Ovary (tissue), 9 donors: ENCODE measurements around the gene CFAP100. TPM values are rescaled to one million over a fixed set of nuclear protein-coding genes. Genes with fewer than 3 reads are reported as not detected.

Source experiments
- DNase-seq, 5 donors: peaks; one replicate each; pipeline ENCODE4 v3.0.0-alpha.2; 2019 to 2020
- H3K27ac ChIP-seq, 2 donors: fragments of 200-600 bp; one replicate each; pipeline versions ENCODE4 v1.5.1 to v1.8.0; 2019 to 2022
- H3K27me3 ChIP-seq: fragments of 200-600 bp; one replicate; pipeline ENCODE4 v1.8.0; 2022
- H3K36me3 ChIP-seq: fragments of 200-600 bp; sonication (generic); one replicate; pipeline ENCODE4 v1.5.1; 2019
- H3K4me1 ChIP-seq: one replicate; pipeline ENCODE4 v1.8.1; 2013; ENCODE audit warnings: mild to moderate bottlenecking, moderate library complexity; ENCODE audit not compliant: insufficient read depth
- H3K4me3 ChIP-seq: fragments of 200-600 bp; sonication (generic); one replicate; pipeline ENCODE4 v1.5.1; 2017
- H3K9me3 ChIP-seq, 2 donors: fragments of 200-600 bp in 1 of 2; sonication (generic) in 1 of 2; one replicate each; pipeline versions ENCODE4 v1.5.1 to v1.8.1; 2013 to 2019; ENCODE audit warnings: mild to moderate bottlenecking in 1 of 2, moderate library complexity in 1 of 2
- EP300 ChIP-seq: sonication (generic); formaldehyde crosslinking; IDR thresholded peaks from one replicate; pipeline ENCODE4 v1.6.1; 2017; ENCODE audit warnings: antibody characterized with exemption
- POLR2A ChIP-seq: fragments of 450-650 bp; IDR thresholded peaks from one replicate; pipeline ENCODE4 v1.6.1; 2017; ENCODE audit warnings: antibody characterized with exemption, mild to moderate bottlenecking, moderate library complexity
- WGBS, 3 donors: extraction: QIAGEN DNeasy Blood & Tissue Kit in 1 of 3; methylation state at CpG; one replicate each; pipeline versions ENCODE4 v1.1.5 to v1.1.7; 2013 to 2017; 5-methylcytosine and 5-hydroxymethylcytosine counted together
- intact Hi-C, 4 donors: fragments of 100-400 bp; cut with DNase I; formaldehyde crosslinking; loops; one replicate each; pipeline versions ENCODE4 v1.11.0 to v1.15.1; 2022 to 2023
- polyA plus RNA-seq, 2 donors: library from polyadenylated mRNA; stranded (reverse); fragments of 200-250 nt in 1 of 2; fragments of 350-450 nt in 1 of 2; fragmentation: Illumina TruSeq in 1 of 2; extraction: RNeasy Lipid Tissue Mini Kit (QIAGEN cat#74804) in 1 of 2; gene quantifications; one replicate each; pipeline ENCODE4 v1.2.3, GENCODE V29; 2013 to 2014
- total RNA-seq, 7 donors: library from RNA; depleted of rRNA in 2 of 7; stranded (reverse); fragments of >200 nt in 2 of 7; fragmentation: NEBNext Ultra II Directional in 3 of 7; extraction: Animal tissue kit (Norgen Biotek cat#: 25700) in 3 of 7; gene quantifications; one replicate each; pipeline versions ENCODE4 v1.1.0 to v1.2.4, GENCODE V29; 2016 to 2023
- TF ChIP-seq, protein P1 (sequence below), 3 donors: fragments of 450-650 bp in 2 of 3; fragments of 200-600 bp in 1 of 3; IDR thresholded peaks; one replicate each; pipeline versions ENCODE4 v1.5.1 to v1.8.0; 2016 to 2022; ENCODE audit warnings: antibody characterized with exemption in 3 of 3, mild to moderate bottlenecking in 1 of 3
- donor health status: DM: no; HTN: no; CAD: no; lungs with moderate emphysema.
- donor health status: DM: no; HTN: no; CAD: no.
- donor health status: Bipolar disorder and iron deficiency.
- donor health status: DM: yes; HTN: yes; CAD: no.
- donor health status: DM: no; HTN: no; CAD: no.
- donor health status: DM: yes; HTN: yes; CAD: no.

The CFAP100 gene
- total and polyA plus RNA-seq, 9 donors, result 0.06 to 21.3 (median 1.6) TPM; not detected in 3

DNA sequence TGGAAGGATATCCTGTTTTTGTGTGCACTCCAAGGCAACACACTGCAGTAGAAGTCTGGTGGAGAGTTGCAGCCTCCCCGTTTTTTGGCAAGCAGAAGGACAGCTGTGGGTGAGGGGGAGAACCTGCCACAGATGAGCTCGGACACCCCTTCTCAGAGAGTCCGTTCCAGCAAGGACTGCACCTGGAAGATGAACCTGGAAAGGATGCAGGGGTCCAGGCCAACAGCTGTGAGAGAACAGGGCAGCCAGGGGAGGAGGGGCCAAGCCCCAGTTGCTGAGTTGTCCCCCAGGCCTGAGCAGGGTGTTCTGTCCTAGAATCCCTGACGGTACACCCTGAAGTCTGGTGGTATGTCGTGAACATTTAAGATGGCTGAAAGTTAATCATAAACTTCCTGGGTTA lies 50.8 kb downstream of the CFAP100 start:
- Histone ChIP-seq H3K9me3 (no peaks in the 10 kb centered on the region), H3K36me3 (no peaks in the 10 kb centered on the region), H3K4me1 (peaks cover 3% of the 10 kb centered on the region), H3K4me3 (no peak overlapping the region), H3K27ac (no peak overlapping the region), H3K27me3 (no peaks in the 10 kb centered on the region)
- 32 to 39% (median 38%) methylated on average over 5 of the region's 5 CpGs for WGBS, 3 donors
- intact Hi-C loops, result no loop called here
- TF ChIP-seq, protein P1, sequence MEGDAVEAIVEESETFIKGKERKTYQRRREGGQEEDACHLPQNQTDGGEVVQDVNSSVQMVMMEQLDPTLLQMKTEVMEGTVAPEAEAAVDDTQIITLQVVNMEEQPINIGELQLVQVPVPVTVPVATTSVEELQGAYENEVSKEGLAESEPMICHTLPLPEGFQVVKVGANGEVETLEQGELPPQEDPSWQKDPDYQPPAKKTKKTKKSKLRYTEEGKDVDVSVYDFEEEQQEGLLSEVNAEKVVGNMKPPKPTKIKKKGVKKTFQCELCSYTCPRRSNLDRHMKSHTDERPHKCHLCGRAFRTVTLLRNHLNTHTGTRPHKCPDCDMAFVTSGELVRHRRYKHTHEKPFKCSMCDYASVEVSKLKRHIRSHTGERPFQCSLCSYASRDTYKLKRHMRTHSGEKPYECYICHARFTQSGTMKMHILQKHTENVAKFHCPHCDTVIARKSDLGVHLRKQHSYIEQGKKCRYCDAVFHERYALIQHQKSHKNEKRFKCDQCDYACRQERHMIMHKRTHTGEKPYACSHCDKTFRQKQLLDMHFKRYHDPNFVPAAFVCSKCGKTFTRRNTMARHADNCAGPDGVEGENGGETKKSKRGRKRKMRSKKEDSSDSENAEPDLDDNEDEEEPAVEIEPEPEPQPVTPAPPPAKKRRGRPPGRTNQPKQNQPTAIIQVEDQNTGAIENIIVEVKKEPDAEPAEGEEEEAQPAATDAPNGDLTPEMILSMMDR (IDR thresholded peaks at IDR 0.05), result no peak
- TF ChIP-seq POLR2A, result no peak
- TF ChIP-seq EP300, result no peak
- peak in 2 of 5 donors; percentile 6 to 8 for DNase-seq

DNA sequence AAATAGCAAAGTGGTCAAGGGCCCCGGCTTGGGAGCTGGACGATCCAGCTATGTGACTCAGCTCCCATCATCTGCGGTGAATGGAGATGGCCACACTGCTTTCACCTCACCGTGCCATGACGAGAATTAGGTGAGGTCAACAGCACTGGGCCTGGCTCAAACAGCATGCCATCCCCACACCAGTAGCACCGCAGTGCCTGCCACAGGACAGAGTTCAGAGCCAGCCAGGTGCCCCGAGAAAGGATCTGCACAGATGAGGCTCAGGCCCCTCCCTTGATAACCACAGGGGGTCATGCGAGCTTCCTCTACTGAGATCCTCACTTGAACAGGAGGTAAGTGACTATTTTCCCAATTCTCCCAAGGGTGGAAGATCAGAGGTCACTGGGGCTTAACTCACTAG lies 51.6 kb downstream of the CFAP100 start:
- intact Hi-C loops, result no loop called here
- Histone ChIP-seq H3K36me3 (no peaks in the 10 kb centered on the region), H3K27ac (no peak overlapping the region)

DNA sequence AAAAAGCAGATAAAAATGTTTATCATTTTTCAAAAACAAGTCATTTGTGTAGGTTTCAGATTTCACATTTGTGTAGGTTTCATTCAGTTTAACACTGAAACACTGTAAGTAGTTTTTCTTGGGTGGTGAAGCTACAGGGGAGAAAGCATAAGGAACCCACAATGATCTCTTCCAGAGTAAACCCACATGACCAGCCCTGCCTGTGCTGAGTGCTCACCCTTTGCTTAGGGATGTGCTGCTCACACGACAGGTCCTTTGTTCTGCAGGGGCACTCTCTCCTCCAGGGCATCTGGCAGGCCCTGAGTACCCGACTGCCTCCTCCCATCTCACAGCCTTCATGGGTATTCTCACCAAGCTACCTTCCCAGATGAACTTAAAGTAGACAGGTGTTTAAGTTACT lies 52.1 kb downstream of the CFAP100 start:
- Histone ChIP-seq H3K27me3 (no peaks in the 10 kb centered on the region), H3K27ac (no peak overlapping the region), H3K4me3 (no peak overlapping the region), H3K9me3 (no peaks in the 10 kb centered on the region), H3K4me1 (no peaks in the 10 kb centered on the region), H3K36me3 (no peaks in the 10 kb centered on the region)
- intact Hi-C loops, result no loop called here
- no peak for TF ChIP-seq EP300
- TF ChIP-seq, protein P1 (IDR thresholded peaks at IDR 0.05), result no peak
- TF ChIP-seq POLR2A, result no peak
- WGBS, 3 donors, result 57 to 76% (median 69%) methylated on average over 2 of the region's 2 CpGs
- DNase-seq, result peak in 1 of 5 donors; percentile 9

More for the DNA sequence above, 51.6 kb downstream of the CFAP100 start:
- TF ChIP-seq, protein P1 (IDR thresholded peaks at IDR 0.05), result no peak
- TF ChIP-seq EP300, result no peak
- no peak for TF ChIP-seq POLR2A
- H3K9me3 ChIP-seq, result no peaks in the 10 kb centered on the region
- WGBS, 3 donors, result 81 to 86% (median 84%) methylated on average over 8 of the region's 8 CpGs
- H3K27me3 ChIP-seq, result no peaks in the 10 kb centered on the region
- DNase-seq, result peak in 1 of 5 donors; percentile 11
- peaks cover 3% of the 10 kb centered on the region for H3K4me1 ChIP-seq
- H3K4me3 ChIP-seq, result no peak overlapping the region

DNA sequence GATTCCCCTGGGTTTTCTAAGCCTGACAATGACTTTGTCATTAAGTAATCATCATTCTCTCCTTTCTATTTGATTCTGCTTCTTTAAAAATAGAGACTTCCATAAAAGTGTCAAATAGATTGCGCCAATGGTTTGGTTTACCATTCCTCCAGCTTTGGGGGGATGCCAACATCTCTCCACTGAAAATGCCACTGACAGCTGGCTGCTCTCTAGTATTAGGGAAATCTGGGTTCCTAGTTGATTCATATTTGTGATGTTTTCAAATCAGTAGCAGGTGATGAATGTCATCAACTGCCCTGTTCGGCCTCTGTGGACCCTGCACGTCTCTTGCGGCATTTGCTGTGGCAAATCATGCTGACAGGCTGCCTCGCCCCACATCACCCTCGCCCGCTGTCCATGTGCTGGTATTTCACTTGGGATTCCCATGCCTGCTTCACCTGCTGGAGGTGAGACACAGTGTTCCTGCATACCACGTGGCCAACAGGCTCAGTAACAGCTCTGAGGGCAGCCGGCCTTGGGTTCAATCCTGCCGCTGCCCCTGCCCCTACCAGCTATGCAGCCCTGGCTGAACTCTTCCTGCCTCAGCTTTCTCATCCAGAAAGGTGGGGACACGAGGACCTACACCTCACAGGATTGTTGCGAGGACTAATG lies 52.9 kb downstream of the CFAP100 start:
- Histone ChIP-seq H3K4me3 (no peak overlapping the region), H3K4me1 (no peaks in the 10 kb centered on the region), H3K36me3 (no peaks in the 10 kb centered on the region), H3K9me3 (no peaks in the 10 kb centered on the region), H3K27ac (no peak overlapping the region), H3K27me3 (no peaks in the 10 kb centered on the region)
- no peak for TF ChIP-seq POLR2A
- no peak for TF ChIP-seq EP300
- TF ChIP-seq, protein P1 (IDR thresholded peaks at IDR 0.05), result no peak
- intact Hi-C loops, result no loop called here
- peak in 2 of 5 donors; percentile 7 to 10 for DNase-seq
- 61 to 80% (median 67%) methylated on average over 11 to 12 of the region's 12 CpGs for WGBS, 3 donors
